ENCODE measurements around the gene CELF2.

The CELF2 gene

GRCh38 chr10:11159543-11160215 lies 142.0 kb downstream of the CELF2 start:
- DNase-seq: no peak

- DNase-seq: peak; percentile 7
These were observed 143.4 kb downstream of the CELF2 start for GRCh38 chr10:11161096-11161495.

GRCh38 chr10:11161910-11162309 lies 144.2 kb downstream of the CELF2 start:
- no peak for DNase-seq

GRCh38 chr10:11162828-11163599 lies 145.3 kb downstream of the CELF2 start:
- no peak for DNase-seq

- DNase-seq: no peak
These were observed 146.3 kb downstream of the CELF2 start for GRCh38 chr10:11163780-11164550.

- no peak for DNase-seq
These were observed 146.8 kb downstream of the CELF2 start for GRCh38 chr10:11164551-11164802.

- peak; percentile 50 for DNase-seq
These were observed 147.3 kb downstream of the CELF2 start for GRCh38 chr10:11164803-11165590.

- DNase-seq: peak; percentile 15
These were observed 148.2 kb downstream of the CELF2 start for GRCh38 chr10:11165591-11166543.

GRCh38 chr10:11166550-11166949 lies 148.9 kb downstream of the CELF2 start:
- no peak for DNase-seq

GRCh38 chr10:11167233-11167966 lies 149.7 kb downstream of the CELF2 start:
- DNase-seq: no peak

GRCh38 chr10:11168423-11169090 lies 150.9 kb downstream of the CELF2 start:
- DNase-seq: no peak

GRCh38 chr10:11169976-11170375 lies 152.3 kb downstream of the CELF2 start:
- no peak for DNase-seq

- DNase-seq: no peak
These were observed 152.9 kb downstream of the CELF2 start for GRCh38 chr10:11170574-11170973.

GRCh38 chr10:11170993-11171851 lies 153.6 kb downstream of the CELF2 start:
- DNase-seq: no peak

- DNase-seq: no peak
These were observed 155.4 kb downstream of the CELF2 start for GRCh38 chr10:11173042-11173441.

GRCh38 chr10:11175823-11176243 lies 158.2 kb downstream of the CELF2 start:
- no peak for DNase-seq

- no peak for DNase-seq
These were observed 159.1 kb downstream of the CELF2 start for GRCh38 chr10:11176746-11177145.

GRCh38 chr10:11177381-11177780 lies 159.7 kb downstream of the CELF2 start:
- DNase-seq: no peak

GRCh38 chr10:11177926-11178471 lies 160.3 kb downstream of the CELF2 start:
- no peak for DNase-seq

Data from DMS 273 treated with DMSO at 0.1 percent for 48 hours (cell line).